DOHH2 (cell line): ENCODE data around the gene AMBRA1.
A peak's percentile ranks its signal among the peaks of the same experiment; 100 is the strongest.

Source experiments
- H3F3A ChIP-seq: fragments of 200-600 bp; sonication (generic), shearing (Covaris generic); 2 replicates; pipeline ENCODE4 v1.6.0; 2016; ENCODE audit warnings: antibody characterized with exemption, mild to moderate bottlenecking; ENCODE audit not compliant: control insufficient read depth, insufficient read depth
- H3K27ac ChIP-seq: fragments of 200-600 bp; sonication (generic); 2 replicates; pipeline ENCODE4 v1.5.1; 2014; ENCODE audit warnings: low read depth, mild to moderate bottlenecking, low read length, moderate library complexity
- H3K27me3 ChIP-seq: fragments of 200-600 bp; sonication (generic); 2 replicates; pipeline ENCODE4 v1.6.1; 2014; ENCODE audit warnings: mild to moderate bottlenecking, low read length, mixed read lengths; ENCODE audit not compliant: control insufficient read depth
- H3K36me3 ChIP-seq: fragments of 200-600 bp; sonication (generic); 2 replicates; pipeline ENCODE4 v1.6.1; 2014; ENCODE audit warnings: mild to moderate bottlenecking, low read length, moderate library complexity, mixed read lengths; ENCODE audit not compliant: control insufficient read depth
- H3K4me1 ChIP-seq: fragments of 200-600 bp; sonication (generic); 2 replicates; pipeline ENCODE4 v1.6.1; 2014; ENCODE audit warnings: mild to moderate bottlenecking, low read length, mixed read lengths; ENCODE audit not compliant: control insufficient read depth
- H3K4me2 ChIP-seq: fragments of 200-600 bp; sonication (generic); 2 replicates; pipeline ENCODE4 v1.6.0; 2014; ENCODE audit warnings: mild to moderate bottlenecking, low read length, moderate library complexity
- H3K4me3 ChIP-seq: fragments of 200-600 bp; sonication (generic); 2 replicates; pipeline ENCODE4 v1.5.1; 2014; ENCODE audit warnings: mild to moderate bottlenecking, low read length, mixed read lengths
- H3K79me2 ChIP-seq: fragments of 200-600 bp; sonication (generic); 2 replicates; pipeline ENCODE4 v1.6.1; 2014; ENCODE audit warnings: mild to moderate bottlenecking, low read length, mixed read lengths; ENCODE audit not compliant: control insufficient read depth
- H3K9me2 ChIP-seq: fragments of 200-600 bp; sonication (generic); replicated peaks from 2 replicates; pipeline ENCODE4 v1.6.1; 2014; ENCODE audit warnings: mild to moderate bottlenecking, low read length, mixed read lengths; ENCODE audit not compliant: control insufficient read depth
- H3K9me3 ChIP-seq: fragments of 200-600 bp; sonication (generic); 2 replicates; pipeline ENCODE4 v1.6.1; 2014; ENCODE audit warnings: antibody characterized with exemption, low read length, mixed read lengths; ENCODE audit not compliant: control insufficient read depth, insufficient read depth
- H4K20me1 ChIP-seq: fragments of 200-600 bp; sonication (generic); 2 replicates; pipeline ENCODE4 v1.6.0; 2014; ENCODE audit warnings: low read depth, mild to moderate bottlenecking, antibody characterized with exemption, low read length, moderate library complexity; ENCODE audit not compliant: control insufficient read depth, insufficient read depth
- CTCF ChIP-seq: fragments of 200-600 bp; sonication (generic); IDR thresholded peaks from one replicate; pipeline ENCODE4 v1.5.1; 2014; ENCODE audit warnings: antibody characterized with exemption, mild to moderate bottlenecking, low read depth, low read length; ENCODE audit not compliant: poor library complexity, severe bottlenecking
- EZH2phosphoT487 ChIP-seq: fragments of 200-600 bp; sonication (generic); IDR thresholded peaks from 2 replicates; pipeline ENCODE4 v1.6.1; 2017; ENCODE audit warnings: borderline replicate concordance, mild to moderate bottlenecking, antibody characterized with exemption, low read length, moderate library complexity, mixed read lengths

The AMBRA1 gene

GRCh38 chr11:46593550-46594373 lies at the start of gene AMBRA1:
TSS of gene AMBRA1 (minus strand) at chr11:46594023. CDS start at chr11:46548380, 45,643 bp downstream.
- Histone ChIP-seq H3K4me2 (peak within 1 kb of the TSS; percentile 89), H3K4me3 (peak within 1 kb of the TSS; percentile 82), H3K9me2 (no peaks in the 10 kb centered on the region), H3K27ac (peak within 1 kb of the TSS; percentile 28; the same call in 1 of the 2 replicates), H3K4me1 (peaks cover 26% of the 10 kb centered on the region), H3K9me3 (no peaks in the 10 kb centered on the region), H3K36me3 (no peaks in the 10 kb centered on the region), H3K27me3 (no peaks in the 10 kb centered on the region), H3K79me2 (peaks cover 51% of the 10 kb centered on the region), H4K20me1 (no peaks in the 10 kb centered on the region), H3F3A (no peaks in the 10 kb centered on the region)
- TF ChIP-seq EZH2phosphoT487: no peak
- no peak for TF ChIP-seq CTCF

- Histone ChIP-seq H3K9me2 (no peaks in the 10 kb centered on the region), H3K9me3 (no peaks in the 10 kb centered on the region), H3F3A (no peaks in the 10 kb centered on the region; the same call in 1 of the 2 replicates), H3K4me3 (no peak overlapping the region), H3K79me2 (no peaks in the 10 kb centered on the region), H3K36me3 (peaks cover 25% of the 10 kb centered on the region), H3K4me2 (no peak overlapping the region), H3K27me3 (no peaks in the 10 kb centered on the region), H3K27ac (no peak overlapping the region), H3K4me1 (no peaks in the 10 kb centered on the region), H4K20me1 (no peaks in the 10 kb centered on the region)
- TF ChIP-seq CTCF: no peak
Measured at GRCh38 chr11:46643531-46643930, 49.7 kb upstream of the AMBRA1 start.

DNA sequence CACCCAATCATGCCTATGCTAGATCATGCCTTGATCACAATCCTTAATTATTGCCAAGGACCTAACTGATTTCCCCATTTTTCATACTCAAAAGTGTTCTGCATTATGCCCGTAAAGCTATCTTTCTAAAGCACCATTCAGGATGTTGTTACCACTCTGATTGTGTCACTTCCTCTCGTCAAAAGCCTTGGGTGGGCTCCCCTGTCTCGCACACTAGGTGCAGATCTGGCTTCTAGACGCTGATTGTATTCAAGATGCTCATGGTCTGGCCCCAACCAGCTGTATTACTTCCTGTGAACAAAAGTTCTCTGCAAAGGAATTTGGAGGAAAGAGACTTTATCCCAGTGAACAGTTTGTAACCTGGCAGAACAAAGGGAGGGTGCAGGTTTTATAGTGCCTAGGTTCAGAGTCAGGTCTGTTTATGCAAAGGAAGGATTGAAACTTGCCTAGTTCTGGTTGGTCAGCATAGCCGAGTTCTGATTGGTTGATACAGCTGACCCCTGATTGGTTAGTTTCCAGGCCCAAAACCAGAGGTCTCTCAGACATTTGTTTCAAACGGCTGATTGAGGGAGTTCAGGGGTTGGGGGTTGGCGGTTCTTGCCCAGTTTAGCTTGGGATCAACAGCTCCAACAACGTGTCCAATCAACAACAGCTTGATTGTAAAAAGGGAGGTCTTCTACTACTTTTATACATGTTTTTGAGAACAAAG lies 49.0 kb upstream of the AMBRA1 start:
- Histone ChIP-seq H3K79me2 (no peaks in the 10 kb centered on the region), H3K9me3 (no peaks in the 10 kb centered on the region), H3K4me3 (no peak overlapping the region), H3K27ac (no peak overlapping the region), H3K4me1 (no peaks in the 10 kb centered on the region), H3K36me3 (peaks cover 25% of the 10 kb centered on the region), H4K20me1 (no peaks in the 10 kb centered on the region), H3F3A (no peaks in the 10 kb centered on the region; the same call in 1 of the 2 replicates), H3K4me2 (no peak overlapping the region), H3K9me2 (no peaks in the 10 kb centered on the region), H3K27me3 (no peaks in the 10 kb centered on the region)
- TF ChIP-seq EZH2phosphoT487 (no peak), CTCF (no peak)
